ENCODE results near the gene RNU6-8. TPM values are rescaled to one million over a fixed set of nuclear protein-coding genes. Genes with fewer than 3 reads are reported as not detected.

The RNU6-8 gene
- total and polyA plus RNA-seq, 10 of the 15 experiments (the other 5 are each of a cell fraction or from before 2014, with no cell fraction given) = not detected

GRCh38 chr14:32205554-32205953 lies 2.5 kb upstream of the RNU6-8 start:
- Histone ChIP-seq H3K27ac (ENCODE audit: control insufficient read depth, insufficient read depth) (no peak overlapping the region), H3K4me3 (no peak overlapping the region), H3K9ac (ENCODE audit: control insufficient read depth, insufficient read depth, low read length) (no peak overlapping the region), H3K27me3 (replicated peaks in 1 of 2; ENCODE audit: control insufficient read depth in 2 of 2, insufficient read depth in 2 of 2, low read length in 1 of 2) (no peaks in the 10 kb centered on the region), H3K79me2 (ENCODE audit: control insufficient read depth, insufficient read depth, low read length) (no peaks in the 10 kb centered on the region), H3K9me3 (replicated peaks; ENCODE audit: control insufficient read depth, insufficient read depth, low read length) (no peaks in the 10 kb centered on the region), H3K4me1 (ENCODE audit: control insufficient read depth, insufficient read depth, low read length) (peaks cover 25% of the 10 kb centered on the region), H3K4me2 (ENCODE audit: control insufficient read depth, insufficient read depth) (peak overlapping the region; percentile 72), H3K36me3 (ENCODE audit: control insufficient read depth in 2 of 2, insufficient read depth in 2 of 2, low read length in 1 of 2) (no peaks in the 10 kb centered on the region), H2AFZ (ENCODE audit: control insufficient read depth, low read depth, low read length) (no peak overlapping the region), H4K20me1 (ENCODE audit: control insufficient read depth, insufficient read depth) (no peaks in the 10 kb centered on the region)
- POLR2A ChIA-PET = no interaction called here
- SMC1A ChIA-PET (ENCODE audit: uncharacterized antibody, unreplicated experiment) = interaction anchor here (1.2 to 2.0 kb wide), 3 partner anchors 23 to 56 kb away, joined by 3 to 10 read pairs (median 3); no protein-coding TSS in a partner anchor
- WGBS (ENCODE audit: insufficient coverage, insufficient replicate concordance, low lambda C conversion rate, missing lambda C conversion rate) = 81% methylated on average over 3 of the region's 3 CpGs
- no peak for ATAC-seq
- intact Hi-C loops (cut with micrococcal nuclease; ENCODE audit: unreplicated experiment) = no loop called here
- TF ChIP-seq ATF7 (IDR thresholded peaks at IDR 0.05; ENCODE audit: low read depth) (no peak), YBX1 (IDR thresholded peaks at IDR 0.05) (no peak), ELK1 (IDR thresholded peaks at IDR 0.05; ENCODE audit: low read depth, low read length) (no peak), RBBP5 (conservative IDR thresholded peaks at IDR 0.05) (no peak), POLR2AphosphoS5 (IDR thresholded peaks at IDR 0.05; ENCODE audit: low read length) (no peak), LARP7 (IDR thresholded peaks at IDR 0.05) (no peak), RCOR1 (conservative IDR thresholded peaks at IDR 0.05; ENCODE audit: low read depth, low read length) (no peak), TCF12 (IDR thresholded peaks at IDR 0.05; ENCODE audit: low read depth, low read length) (no peak), SMAD1 (IDR thresholded peaks at IDR 0.05; ENCODE audit: low read depth, partially characterized antibody) (no peak)
- CTCF ChIA-PET = interaction anchor here (1.2 to 2.9 kb wide), 4 partner anchors 48 to 132 kb away, joined by 3 to 10 read pairs (median 4); no protein-coding TSS in a partner anchor
- FAIRE-seq = no peak
- in situ Hi-C loops (cut with MboI) = no loop called here
- no TSS peak for BruUV-seq (replicated peaks)
- RAD21 ChIA-PET (ENCODE audit: unreplicated experiment) = no interaction called here
- DNase-seq (ENCODE audit: low read depth, low spot score) = no peak

All from GM12878 (cell line).